Measurements from ENCODE around the gene TSPAN9.

TSPAN9 gene

GRCh38 chr12:3299929-3300832, 223.0 kb downstream of the TSPAN9 start:
- peak; percentile 70 for DNase-seq (ENCODE audit: low spot score)

- no peak for DNase-seq (ENCODE audit: low spot score)
Observed at GRCh38 chr12:3300833-3301401, 223.7 kb downstream of the TSPAN9 start.

- no peak for DNase-seq (ENCODE audit: low spot score)
Observed at GRCh38 chr12:3302401-3303041, 225.3 kb downstream of the TSPAN9 start.

- DNase-seq (ENCODE audit: low spot score), result no peak
Observed at GRCh38 chr12:3303410-3304136, 226.4 kb downstream of the TSPAN9 start.

GRCh38 chr12:3304436-3305165, 227.4 kb downstream of the TSPAN9 start:
- no peak for DNase-seq (ENCODE audit: low spot score)

GRCh38 chr12:3305464-3305863, 228.3 kb downstream of the TSPAN9 start:
- no peak for DNase-seq (ENCODE audit: low spot score)

- no peak for DNase-seq (ENCODE audit: low spot score)
Observed at GRCh38 chr12:3305904-3306619, 228.9 kb downstream of the TSPAN9 start.

- no peak for DNase-seq (ENCODE audit: low spot score)
Observed at GRCh38 chr12:3307389-3307788, 230.2 kb downstream of the TSPAN9 start.

GRCh38 chr12:3308063-3308462, 230.9 kb downstream of the TSPAN9 start:
- no peak for DNase-seq (ENCODE audit: low spot score)

- DNase-seq (ENCODE audit: low spot score), result no peak
Observed at GRCh38 chr12:3308609-3309008, 231.4 kb downstream of the TSPAN9 start.

GRCh38 chr12:3309805-3310204, 232.6 kb downstream of the TSPAN9 start:
- no peak for DNase-seq (ENCODE audit: low spot score)

- no peak for DNase-seq (ENCODE audit: low spot score)
Observed at GRCh38 chr12:3310271-3311026, 233.3 kb downstream of the TSPAN9 start.

GRCh38 chr12:3311027-3311402, 233.8 kb downstream of the TSPAN9 start:
- DNase-seq (ENCODE audit: low spot score), result no peak

- DNase-seq (ENCODE audit: low spot score), result no peak
Observed at GRCh38 chr12:3311491-3312103, 234.4 kb downstream of the TSPAN9 start.

GRCh38 chr12:3313066-3313465, 235.9 kb downstream of the TSPAN9 start:
- DNase-seq (ENCODE audit: low spot score), result no peak

- peak; percentile 6 for DNase-seq (ENCODE audit: low spot score)
Observed at GRCh38 chr12:3313675-3314663, 236.8 kb downstream of the TSPAN9 start.

GRCh38 chr12:3315201-3315661, 238.1 kb downstream of the TSPAN9 start:
- DNase-seq (ENCODE audit: low spot score), result no peak

GRCh38 chr12:3316776-3317480, 239.7 kb downstream of the TSPAN9 start:
- DNase-seq (ENCODE audit: low spot score), result no peak

Data from CD4-positive, alpha-beta T cell treated with Interleukin-15 for 4 hours (primary cell).